ENCODE measurements around the gene PNLIPRP2.

The PNLIPRP2 gene

DNA sequence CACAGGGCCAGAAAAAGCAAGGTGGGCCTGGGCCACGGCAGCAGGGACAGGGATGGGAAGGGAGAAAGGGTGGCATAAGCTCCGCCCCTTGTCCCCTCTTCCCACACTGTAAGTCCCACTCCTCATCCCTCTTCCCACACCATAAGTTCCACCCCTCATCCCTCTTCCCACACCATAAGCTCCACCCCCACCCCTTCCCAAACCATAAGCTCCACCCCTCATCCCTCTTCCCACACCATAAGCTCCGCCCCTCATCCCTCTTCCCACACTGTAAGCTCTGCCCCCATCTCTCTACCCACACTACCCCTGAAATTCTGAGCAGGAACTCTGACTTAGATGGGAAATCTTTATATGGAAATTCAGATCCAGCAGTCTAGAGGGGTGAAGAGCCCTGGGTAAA is 65.9 kb downstream of the PNLIPRP2 start:
- no peak for DNase-seq

DNA sequence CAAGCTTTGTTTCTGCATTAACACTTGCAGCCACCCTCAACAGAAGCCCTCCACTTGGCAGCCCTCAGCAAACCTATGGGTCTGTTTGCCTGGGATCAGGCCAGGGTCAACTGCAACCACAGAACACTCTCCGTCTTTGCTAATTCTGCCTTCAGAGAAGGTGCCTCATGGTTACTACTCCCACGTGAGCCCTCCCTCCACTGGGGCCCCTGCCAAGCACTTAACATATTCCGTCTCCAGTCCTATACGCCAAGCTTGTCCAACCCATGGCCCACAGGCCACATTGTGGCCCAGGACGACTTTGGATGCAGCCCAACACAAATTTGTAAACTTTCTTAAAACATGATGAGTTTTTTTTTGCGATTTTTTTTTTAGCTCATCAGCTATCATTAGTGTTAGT is 66.9 kb downstream of the PNLIPRP2 start:
- no peak for DNase-seq

DNA sequence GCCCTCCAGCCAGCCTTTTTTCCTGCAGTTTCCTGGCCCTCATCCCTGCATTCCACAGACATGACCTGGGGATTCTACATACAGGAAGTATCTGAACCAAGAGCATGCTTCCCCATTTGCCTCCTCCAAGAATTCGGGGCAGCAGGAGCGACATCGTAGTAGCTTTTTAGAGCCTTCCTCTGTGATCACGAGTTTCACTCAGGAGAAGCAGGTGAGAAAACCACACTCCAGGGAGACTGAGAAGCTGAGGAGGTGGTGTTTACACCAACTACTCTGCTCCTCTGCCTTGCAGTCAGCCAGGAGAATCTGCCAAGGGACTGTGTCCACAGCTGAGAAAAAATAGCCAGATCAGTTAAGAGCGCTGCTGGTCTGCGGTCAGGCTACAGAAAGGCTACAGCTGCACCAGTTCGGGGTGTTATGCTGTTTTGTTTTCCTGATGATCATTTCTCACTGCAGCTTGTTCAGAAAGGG is 67.5 kb downstream of the PNLIPRP2 start:
- no peak for DNase-seq

- DNase-seq: no peak
Observed at GRCh38 chr10:116688741-116689495, 68.2 kb downstream of the PNLIPRP2 start.

DNA sequence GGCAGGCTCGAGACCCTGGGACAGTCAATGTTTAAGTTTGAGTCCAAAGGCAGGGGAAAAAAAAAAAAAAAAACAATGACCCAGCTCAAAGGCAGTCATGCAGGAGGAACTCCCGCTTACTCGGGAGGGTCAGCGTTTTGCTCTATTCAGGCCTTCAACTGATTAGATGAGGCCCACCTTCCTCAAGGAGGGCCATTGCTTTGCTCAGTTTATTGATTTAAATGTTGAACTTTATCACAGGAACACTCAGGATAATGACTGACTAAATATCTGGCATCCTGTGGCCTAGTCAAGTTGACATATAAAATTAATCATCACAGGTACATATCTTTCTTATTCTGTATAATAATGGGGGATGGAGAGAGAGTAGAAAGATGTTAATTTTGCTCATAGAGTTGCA is 69.0 kb downstream of the PNLIPRP2 start:
- DNase-seq: no peak

- DNase-seq: no peak
Observed at GRCh38 chr10:116690356-116691322, 69.9 kb downstream of the PNLIPRP2 start.

DNA sequence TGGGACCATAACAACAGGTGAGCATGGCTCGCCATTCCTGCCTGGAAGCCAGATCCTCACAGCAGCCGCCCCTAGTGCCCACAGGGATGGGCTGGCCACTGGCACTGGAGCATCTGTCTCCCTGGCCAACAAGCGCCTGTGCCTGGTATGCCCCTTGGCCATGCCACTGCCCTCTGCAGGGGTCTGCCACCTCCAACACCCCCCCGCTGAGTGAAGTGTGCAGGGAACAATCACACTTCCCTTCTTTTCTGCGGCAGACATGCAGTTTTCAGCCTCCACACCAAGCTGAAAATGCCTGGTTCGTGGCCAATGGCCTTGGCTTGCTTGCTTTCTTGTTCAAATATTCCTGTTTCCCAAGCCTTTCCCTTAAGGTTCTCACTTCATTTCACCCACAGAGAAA is 70.9 kb downstream of the PNLIPRP2 start:
- no peak for DNase-seq

DNA sequence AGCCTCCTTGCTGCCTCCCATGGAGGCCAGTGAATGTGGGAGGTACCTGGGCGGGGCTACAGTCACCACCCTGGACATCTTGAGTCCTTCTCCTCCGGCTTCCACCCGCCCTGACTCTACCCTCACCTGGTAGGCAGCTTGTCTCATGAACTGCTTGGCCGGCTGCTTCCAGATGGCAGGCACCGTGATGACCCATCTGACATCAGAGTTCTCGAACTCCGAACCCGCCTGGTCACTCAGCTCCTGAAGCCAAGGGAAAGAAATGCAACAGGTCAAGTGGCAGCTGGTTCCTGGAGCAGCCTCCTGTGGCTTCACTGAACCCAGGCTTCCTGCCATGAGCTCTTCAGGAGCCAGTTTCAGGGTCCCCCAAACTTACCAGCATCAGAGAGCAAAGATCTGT is 71.5 kb downstream of the PNLIPRP2 start:
- no peak for DNase-seq

GRCh38 chr10:116694243-116694926 is 73.6 kb downstream of the PNLIPRP2 start:
- no peak for DNase-seq
